HEK293 (cell line): ENCODE results near the gene STMN1.

Experiments
- MYNN ChIP-seq: fragments of 450-650 bp; formaldehyde crosslinking; IDR thresholded peaks from 2 replicates; pipeline ENCODE4 v1.5.1; 2016; ENCODE audit warnings: missing biosample characterization, missing genetic modification characterization, borderline replicate concordance
- TCF7L2 ChIP-seq: IDR thresholded peaks from 2 replicates; pipeline ENCODE4 v1.6.1; 2011; ENCODE audit warnings: low read depth, mild to moderate bottlenecking, inconsistent platforms, low read length, moderate library complexity, borderline replicate concordance
- ZBTB8A ChIP-seq: fragments of 450-650 bp; formaldehyde crosslinking; IDR thresholded peaks from 2 replicates; pipeline ENCODE4 v1.5.1; 2016; ENCODE audit warnings: missing biosample characterization, missing genetic modification characterization
- ZNF398 ChIP-seq: fragments of 450-650 bp; formaldehyde crosslinking; IDR thresholded peaks from 2 replicates; pipeline ENCODE4 v1.5.1; 2017; ENCODE audit warnings: missing biosample characterization, missing genetic modification characterization
- ZNF548 ChIP-seq: fragments of 450-650 bp; formaldehyde crosslinking; IDR thresholded peaks from 2 replicates; pipeline ENCODE4 v1.5.1; 2016; ENCODE audit warnings: missing biosample characterization, missing genetic modification characterization
- ZXDB ChIP-seq: fragments of 450-650 bp; formaldehyde crosslinking; IDR thresholded peaks from 2 replicates; pipeline ENCODE4 v1.5.1; 2016; ENCODE audit warnings: missing biosample characterization, missing genetic modification characterization
- TF ChIP-seq, protein P1 (sequence below): fragments of 450-650 bp; formaldehyde crosslinking; conservative IDR thresholded peaks from 2 replicates; pipeline ENCODE4 v1.5.1; 2016; ENCODE audit warnings: low read depth, missing biosample characterization, missing genetic modification characterization
- TF ChIP-seq, protein P2 (sequence below): fragments of 450-650 bp; formaldehyde crosslinking; IDR thresholded peaks from 2 replicates; pipeline ENCODE4 v1.5.1; 2016; ENCODE audit warnings: missing biosample characterization, missing genetic modification characterization

DNA sequence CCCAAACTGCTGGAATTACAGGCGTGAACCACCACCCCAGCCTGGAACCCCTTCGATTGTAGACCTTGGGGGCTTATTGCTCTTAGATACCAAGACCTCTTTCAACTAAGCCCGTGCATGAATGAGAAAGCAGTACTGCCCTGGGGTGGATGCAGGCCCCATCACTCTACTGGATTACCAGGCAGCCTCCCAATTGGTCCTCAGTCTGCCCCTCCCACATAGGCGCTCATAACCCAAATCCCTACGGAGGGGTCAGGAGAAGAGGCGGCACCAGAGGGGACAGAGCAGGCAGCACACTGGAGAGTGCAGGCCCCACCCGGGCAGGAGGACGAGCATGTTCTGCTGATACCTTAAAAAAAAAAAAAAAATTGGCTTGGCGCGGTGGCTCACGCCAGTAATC, 12.4 kb upstream of the STMN1 start:
- TF ChIP-seq ZXDB (tag by site-specific recombination) (no peak), ZBTB8A (tag by site-specific recombination) (no peak), ZNF398 (tag by site-specific recombination) (no peak), ZNF548 (tag by site-specific recombination) (no peak), MYNN (no peak), TCF7L2 (no peak)
- TF ChIP-seq, protein P1, sequence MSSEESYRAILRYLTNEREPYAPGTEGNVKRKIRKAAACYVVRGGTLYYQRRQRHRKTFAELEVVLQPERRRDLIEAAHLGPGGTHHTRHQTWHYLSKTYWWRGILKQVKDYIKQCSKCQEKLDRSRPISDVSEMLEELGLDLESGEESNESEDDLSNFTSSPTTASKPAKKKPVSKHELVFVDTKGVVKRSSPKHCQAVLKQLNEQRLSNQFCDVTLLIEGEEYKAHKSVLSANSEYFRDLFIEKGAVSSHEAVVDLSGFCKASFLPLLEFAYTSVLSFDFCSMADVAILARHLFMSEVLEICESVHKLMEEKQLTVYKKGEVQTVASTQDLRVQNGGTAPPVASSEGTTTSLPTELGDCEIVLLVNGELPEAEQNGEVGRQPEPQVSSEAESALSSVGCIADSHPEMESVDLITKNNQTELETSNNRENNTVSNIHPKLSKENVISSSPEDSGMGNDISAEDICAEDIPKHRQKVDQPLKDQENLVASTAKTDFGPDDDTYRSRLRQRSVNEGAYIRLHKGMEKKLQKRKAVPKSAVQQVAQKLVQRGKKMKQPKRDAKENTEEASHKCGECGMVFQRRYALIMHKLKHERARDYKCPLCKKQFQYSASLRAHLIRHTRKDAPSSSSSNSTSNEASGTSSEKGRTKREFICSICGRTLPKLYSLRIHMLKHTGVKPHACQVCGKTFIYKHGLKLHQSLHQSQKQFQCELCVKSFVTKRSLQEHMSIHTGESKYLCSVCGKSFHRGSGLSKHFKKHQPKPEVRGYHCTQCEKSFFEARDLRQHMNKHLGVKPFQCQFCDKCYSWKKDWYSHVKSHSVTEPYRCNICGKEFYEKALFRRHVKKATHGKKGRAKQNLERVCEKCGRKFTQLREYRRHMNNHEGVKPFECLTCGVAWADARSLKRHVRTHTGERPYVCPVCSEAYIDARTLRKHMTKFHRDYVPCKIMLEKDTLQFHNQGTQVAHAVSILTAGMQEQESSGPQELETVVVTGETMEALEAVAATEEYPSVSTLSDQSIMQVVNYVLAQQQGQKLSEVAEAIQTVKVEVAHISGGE (tag by site-specific recombination) = no peak
- TF ChIP-seq, protein P2, sequence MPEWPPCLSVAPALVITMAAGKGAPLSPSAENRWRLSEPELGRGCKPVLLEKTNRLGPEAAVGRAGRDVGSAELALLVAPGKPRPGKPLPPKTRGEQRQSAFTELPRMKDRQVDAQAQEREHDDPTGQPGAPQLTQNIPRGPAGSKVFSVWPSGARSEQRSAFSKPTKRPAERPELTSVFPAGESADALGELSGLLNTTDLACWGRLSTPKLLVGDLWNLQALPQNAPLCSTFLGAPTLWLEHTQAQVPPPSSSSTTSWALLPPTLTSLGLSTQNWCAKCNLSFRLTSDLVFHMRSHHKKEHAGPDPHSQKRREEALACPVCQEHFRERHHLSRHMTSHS = no peak
